Measurements from ENCODE around the gene TCN1.
"Not testable (repeated sequence)": the region's sequence is repeated elsewhere in the genome, so short reads cannot be mapped to it uniquely, and the experiment has no call there.

Gene TCN1
- total RNA-seq = 0 to 0.09 (median 0) reads per million in 4 experiments

- DNase-seq = no peak
These were observed at the start of gene TCN1 for GRCh38 chr11:59866397-59866796. TSS of gene TCN1 (minus strand) at chr11:59866487. CDS start at chr11:59866470, 17 bp downstream.

GRCh38 chr11:59903569-59903968 is 37.3 kb upstream of the TCN1 start:
- not testable (repeated sequence) for DNase-seq

GRCh38 chr11:59901306-59901705 is 35.0 kb upstream of the TCN1 start:
- DNase-seq = no peak

DNA sequence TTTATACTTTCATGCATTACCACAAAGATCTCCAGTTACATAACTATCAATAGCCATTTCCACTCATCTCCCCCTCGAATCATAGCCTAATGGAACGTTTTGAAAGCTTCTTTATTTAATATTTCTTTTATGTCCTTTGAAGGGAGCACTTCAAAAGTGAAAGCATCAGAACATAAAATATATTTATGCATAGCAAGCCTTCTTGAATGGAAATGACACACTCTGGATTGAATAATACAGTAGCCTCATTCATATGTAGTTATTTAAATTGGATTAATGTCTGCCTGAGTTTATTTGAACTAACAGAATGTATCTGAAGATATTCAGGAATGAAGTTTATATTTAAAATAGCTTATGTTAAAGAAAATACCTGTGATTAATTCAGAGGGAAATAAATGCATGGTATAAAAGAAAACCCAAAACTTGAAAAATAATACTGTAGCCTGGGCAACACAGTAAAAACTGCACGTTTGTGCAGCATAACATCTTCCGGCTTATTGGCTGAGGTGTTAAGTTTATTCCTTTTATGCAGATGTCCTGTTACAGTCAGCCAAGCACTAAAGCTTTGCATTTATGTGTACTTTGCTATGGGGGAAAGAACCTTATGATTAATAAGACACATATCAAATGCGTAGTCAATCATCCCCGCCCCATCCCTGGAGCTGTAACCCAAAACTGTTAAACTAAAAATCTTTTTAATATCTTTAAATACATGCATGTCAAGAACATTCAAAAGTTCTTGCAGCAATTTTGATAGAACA is 34.3 kb upstream of the TCN1 start:
- DNase-seq = no peak

DNA sequence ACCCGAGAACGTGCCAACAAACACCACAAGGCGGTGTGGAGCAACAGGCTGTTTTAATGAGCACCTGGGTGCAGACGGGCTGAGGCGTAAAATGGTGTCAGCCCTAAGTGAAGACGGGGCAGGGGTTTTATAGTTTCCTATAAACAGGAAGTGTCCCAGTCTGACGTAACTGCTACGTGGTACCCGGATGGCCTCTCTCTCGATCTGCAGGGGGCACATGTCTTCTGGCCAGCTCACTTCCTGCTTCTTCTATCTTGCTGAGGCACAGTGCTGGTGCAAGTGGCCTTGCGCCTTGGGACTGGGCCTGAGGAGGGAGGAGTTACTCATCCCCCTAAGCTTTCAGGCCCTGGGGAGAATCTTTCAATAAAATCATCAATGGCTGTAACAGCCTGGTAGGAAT is 33.2 kb upstream of the TCN1 start:
- DNase-seq = no peak

DNA sequence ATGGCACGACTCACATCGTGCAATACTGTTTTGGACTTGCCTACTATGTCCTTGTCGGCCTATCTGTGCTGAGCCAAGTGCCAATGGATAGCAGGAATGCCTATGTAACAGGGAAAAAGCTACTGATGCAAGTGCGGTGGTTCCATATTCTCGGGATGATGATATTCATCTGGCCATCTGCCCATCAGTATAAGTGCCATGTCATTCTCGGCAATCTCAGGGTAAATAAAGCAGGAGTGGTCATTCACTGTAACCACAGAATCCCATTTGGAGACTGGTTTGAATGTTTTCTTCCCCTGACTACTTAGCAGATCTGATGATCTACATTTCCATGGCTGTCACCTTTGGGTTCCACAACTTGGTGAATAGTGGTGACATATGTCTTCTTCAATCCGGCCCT is 32.4 kb upstream of the TCN1 start:
- no peak for DNase-seq

- DNase-seq = no peak
These were observed 31.8 kb upstream of the TCN1 start for GRCh38 chr11:59898046-59898445.

- no peak for DNase-seq
These were observed 28.3 kb upstream of the TCN1 start for GRCh38 chr11:59894616-59895015.

- DNase-seq = no peak
These were observed 25.5 kb upstream of the TCN1 start for GRCh38 chr11:59891781-59892181.

DNA sequence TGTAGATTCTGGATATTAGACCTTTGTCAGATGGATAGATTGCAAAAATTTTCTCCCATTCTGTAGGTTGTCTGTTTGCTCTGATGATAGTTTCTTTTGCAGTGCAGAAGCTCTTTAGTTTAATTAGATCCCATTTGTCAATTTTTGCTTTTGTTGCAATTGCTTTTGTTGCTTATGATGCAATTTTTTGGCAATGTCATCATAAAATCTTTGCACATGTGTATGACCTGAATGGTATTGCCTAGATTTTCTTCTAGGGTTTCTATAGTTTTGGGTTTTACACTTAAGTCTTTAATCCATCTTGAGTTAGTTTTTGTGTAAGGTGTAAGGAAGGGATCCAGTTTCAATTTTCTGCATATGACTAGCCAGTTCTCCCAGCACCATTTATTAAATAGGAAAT is 20.9 kb upstream of the TCN1 start:
- DNase-seq = not testable (repeated sequence)

- no peak for DNase-seq
These were observed 17.3 kb upstream of the TCN1 start for GRCh38 chr11:59883597-59883996.

DNA sequence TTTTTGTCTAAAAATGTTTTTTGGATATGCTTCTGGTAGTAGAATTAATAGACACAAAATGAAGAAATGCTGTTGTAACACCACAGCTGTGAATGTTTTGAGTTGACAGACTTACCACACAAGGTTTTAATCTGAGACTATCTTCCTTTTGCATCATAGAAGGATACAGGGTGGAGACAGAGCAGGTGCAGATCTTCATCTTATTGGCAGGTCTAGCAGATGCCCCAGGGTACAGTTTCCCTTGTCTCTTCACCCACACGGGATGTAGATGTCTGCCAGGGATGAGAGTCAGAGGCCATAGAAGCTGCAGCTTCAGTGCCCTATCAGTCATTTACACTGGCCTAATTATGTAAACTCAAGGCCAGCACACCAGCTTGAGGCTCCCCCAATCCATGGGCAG is 13.3 kb upstream of the TCN1 start:
- no peak for DNase-seq

- no peak for DNase-seq
These were observed 12.3 kb upstream of the TCN1 start, which contains the start of gene OOSP3 for GRCh38 chr11:59878575-59878974. TSS of gene OOSP3 (plus strand) at chr11:59878782. CDS start at chr11:59878809, 27 bp downstream.

DNA sequence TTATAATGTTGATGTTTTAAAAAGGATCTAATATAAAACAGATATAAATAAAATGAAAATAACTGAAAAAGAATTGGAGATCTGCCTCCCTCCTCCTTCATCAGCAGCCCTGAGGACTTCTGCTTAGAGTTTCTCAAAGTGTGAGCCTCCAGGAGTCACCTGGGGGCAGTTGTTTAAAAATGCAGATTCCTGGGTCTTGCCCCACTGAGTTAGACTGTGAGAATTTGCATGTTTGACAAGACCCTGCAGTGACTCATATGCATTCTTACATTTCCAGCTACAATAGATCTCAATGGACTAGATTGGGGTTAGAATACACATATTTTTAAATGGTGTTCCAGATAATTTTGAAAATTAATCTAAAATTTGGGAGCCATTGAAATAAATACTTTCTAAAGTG is 11.5 kb upstream of the TCN1 start:
- DNase-seq = no peak

- DNase-seq = no peak
These were observed 11.0 kb upstream of the TCN1 start for GRCh38 chr11:59877325-59877724.

DNA sequence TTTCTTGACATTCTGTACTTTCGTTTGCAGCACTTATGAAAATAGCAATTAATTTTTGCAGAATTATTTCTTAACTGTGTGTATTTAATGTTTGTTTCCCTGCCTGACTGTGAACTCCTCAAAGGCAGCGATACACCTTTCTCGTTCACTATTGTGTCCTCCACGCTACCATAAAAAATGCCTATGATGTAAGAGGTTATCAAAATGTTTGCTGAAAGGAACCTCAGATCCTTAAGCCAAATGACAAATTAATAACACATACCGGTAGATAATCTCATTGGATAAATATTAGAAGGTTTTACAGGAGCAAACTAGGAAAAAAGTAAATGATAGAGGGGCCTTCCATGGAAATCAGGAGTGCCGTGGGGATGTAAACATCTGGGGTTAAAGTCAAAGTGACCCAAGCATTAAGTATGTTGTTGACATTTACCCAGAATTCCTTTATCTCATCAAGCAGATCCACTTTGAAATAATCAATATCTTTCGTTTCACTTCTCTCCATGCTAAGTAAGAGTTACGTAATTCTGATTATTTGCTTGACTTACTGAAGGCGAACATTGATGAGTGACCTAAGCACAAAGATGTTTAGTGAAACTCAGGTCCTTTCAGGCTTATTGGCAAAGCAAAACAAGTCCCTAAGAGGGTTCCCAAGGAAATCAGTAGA is 9.7 kb upstream of the TCN1 start:
- no peak for DNase-seq

GRCh38 chr11:59872076-59872475 is 5.8 kb upstream of the TCN1 start:
- no peak for DNase-seq

GRCh38 chr11:59867946-59868345 is 1.7 kb upstream of the TCN1 start:
- no peak for DNase-seq

DNA sequence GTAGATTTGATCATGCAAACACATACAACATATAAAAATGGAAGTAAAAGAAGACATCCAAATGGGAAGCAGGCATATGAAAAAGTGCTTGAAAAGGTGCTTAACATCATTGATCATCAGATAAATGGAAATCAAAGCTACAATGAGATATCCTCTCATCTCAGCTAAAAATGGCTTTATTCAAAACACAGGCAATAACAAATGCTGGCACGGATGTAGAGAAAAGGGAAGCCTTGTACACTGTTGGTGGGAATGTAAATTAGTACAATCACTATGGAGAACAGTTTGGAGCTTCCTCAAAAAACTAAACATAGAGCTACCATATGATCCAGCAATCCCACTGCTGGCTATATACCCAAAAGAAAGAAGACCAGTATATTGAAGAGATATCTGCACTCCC is 549 bp upstream of the TCN1 start:
- no peak for DNase-seq

GRCh38 chr11:59865031-59865430 is 1.3 kb downstream of the TCN1 start:
- DNase-seq = no peak

DNA sequence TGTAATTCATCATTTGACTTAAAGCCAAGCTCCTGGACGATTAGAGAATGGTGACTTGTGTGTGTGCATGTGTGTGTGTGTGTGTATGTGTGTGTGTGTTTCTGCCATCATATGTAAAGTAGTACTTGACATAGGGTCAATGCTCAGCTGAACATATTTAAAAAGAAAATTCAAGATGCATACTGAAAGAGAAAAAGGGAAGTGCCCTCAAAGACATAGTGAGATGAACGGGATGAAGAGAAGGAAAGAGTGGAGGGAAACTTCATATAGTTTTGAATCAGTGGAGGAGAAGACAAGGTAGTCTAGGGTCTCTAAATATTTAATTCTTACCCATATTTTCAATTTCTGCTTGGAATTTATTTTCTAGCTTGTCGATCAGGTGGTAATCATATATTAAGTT is 4.0 kb downstream of the TCN1 start:
- no peak for DNase-seq

- no peak for DNase-seq
These were observed 6.6 kb downstream of the TCN1 start for GRCh38 chr11:59859673-59860072.

- no peak for DNase-seq
These were observed 8.6 kb downstream of the TCN1 start for GRCh38 chr11:59857439-59858434.
